Prostate gland (tissue), 2 donors: Measurements from ENCODE around the gene HSF5.

Experiments
- POLR2AphosphoS5 ChIP-seq: sonication (generic); formaldehyde crosslinking; IDR thresholded peaks from one replicate; pipeline ENCODE4 v1.6.1; 2017; ENCODE audit warnings: antibody characterized with exemption
- TF ChIP-seq, protein P1 (sequence below), 4 experiments: fragments of 200-600 bp in 2 of 4; fragments of 450-650 bp in 2 of 4; sonication (generic) in 2 of 4; IDR thresholded peaks; 1 replicate in 3 of 4; 2 replicates in 1 of 4; pipeline ENCODE4 v1.5.1; 2016 to 2019; ENCODE audit warnings: antibody characterized with exemption in 4 of 4, mild to moderate bottlenecking in 2 of 4, moderate library complexity in 2 of 4

DNA sequence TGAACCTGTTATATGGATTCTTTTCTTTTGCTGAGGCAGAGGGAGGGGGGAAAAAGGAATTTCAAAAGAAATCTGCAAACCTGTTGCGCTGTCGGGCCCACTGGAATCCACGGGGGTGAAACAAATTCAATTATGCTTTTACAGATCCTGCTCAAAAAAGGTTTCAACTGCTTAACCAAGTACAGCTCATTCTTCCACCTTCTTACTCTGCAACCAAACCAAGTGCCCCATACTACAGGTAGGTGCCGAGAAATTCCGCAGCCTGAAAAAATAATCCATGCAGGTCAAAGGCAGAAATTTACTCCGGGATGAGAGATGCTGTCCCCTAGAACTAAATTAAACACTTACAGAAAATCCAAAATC, 71.3 kb downstream of the HSF5 start:
- TF ChIP-seq, protein P1, sequence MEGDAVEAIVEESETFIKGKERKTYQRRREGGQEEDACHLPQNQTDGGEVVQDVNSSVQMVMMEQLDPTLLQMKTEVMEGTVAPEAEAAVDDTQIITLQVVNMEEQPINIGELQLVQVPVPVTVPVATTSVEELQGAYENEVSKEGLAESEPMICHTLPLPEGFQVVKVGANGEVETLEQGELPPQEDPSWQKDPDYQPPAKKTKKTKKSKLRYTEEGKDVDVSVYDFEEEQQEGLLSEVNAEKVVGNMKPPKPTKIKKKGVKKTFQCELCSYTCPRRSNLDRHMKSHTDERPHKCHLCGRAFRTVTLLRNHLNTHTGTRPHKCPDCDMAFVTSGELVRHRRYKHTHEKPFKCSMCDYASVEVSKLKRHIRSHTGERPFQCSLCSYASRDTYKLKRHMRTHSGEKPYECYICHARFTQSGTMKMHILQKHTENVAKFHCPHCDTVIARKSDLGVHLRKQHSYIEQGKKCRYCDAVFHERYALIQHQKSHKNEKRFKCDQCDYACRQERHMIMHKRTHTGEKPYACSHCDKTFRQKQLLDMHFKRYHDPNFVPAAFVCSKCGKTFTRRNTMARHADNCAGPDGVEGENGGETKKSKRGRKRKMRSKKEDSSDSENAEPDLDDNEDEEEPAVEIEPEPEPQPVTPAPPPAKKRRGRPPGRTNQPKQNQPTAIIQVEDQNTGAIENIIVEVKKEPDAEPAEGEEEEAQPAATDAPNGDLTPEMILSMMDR (IDR thresholded peaks at IDR 0.05), result no peak
- TF ChIP-seq POLR2AphosphoS5, result no peak
